Measurements from ENCODE around the gene RXRA.

DNA sequence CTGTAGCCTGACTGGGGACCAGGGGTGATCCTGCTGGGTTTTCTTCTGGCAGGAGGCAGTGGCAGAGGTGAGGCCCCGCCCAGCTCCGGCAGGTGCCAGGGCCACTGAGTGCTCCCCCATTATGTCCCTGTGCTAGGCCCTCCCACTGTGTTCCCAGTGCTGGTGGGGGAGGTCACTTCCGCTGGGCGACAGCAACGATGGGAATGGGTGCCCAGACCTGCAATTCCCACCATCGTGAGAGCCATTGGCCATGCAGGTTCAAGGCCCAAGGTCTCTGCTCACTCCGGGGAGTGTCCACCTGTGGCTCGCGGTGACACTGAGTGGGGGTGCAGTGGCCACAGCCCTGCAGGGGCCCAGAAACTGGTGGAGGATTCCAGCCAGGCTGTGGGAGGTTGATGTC is 98.6 kb downstream of the RXRA start:
- TF ChIP-seq POLR2AphosphoS5 (IDR thresholded peaks at IDR 0.05; ENCODE audit: low read depth) (no peak), CTCF (IDR thresholded peaks at IDR 0.05; ENCODE audit: insufficient read depth, low read length) (no peak)
